CD4-positive, alpha-beta T cell treated with Interferon gamma for 1 hour (primary cell): ENCODE data around the gene EXOSC3.

ENCODE experiments used
- DNase-seq: peaks from one replicate; pipeline ENCODE4 v3.0.0-alpha.2; 2020

Gene EXOSC3

GRCh38 chr9:37730839-37731238 is 54.0 kb downstream of the EXOSC3 start:
- no peak for DNase-seq

GRCh38 chr9:37730256-37730655 is 54.6 kb downstream of the EXOSC3 start:
- DNase-seq, result no peak
